H1 (cell line): ENCODE measurements around the gene NEDD4. TPM values are rescaled to one million over a fixed set of nuclear protein-coding genes. Genes with fewer than 3 reads are reported as not detected.

Experiments
- CTCF ChIA-PET: fragments of 300-600 bp; sonication (Branson Sonifier 250); formaldehyde crosslinking; loops from one replicate; lab custom pipeline; 2021; ENCODE audit not compliant: partially characterized antibody; lab: Charles Lee
- POLR2A ChIA-PET: fragments of 300-600 bp; sonication (Branson Sonifier 250); formaldehyde crosslinking; loops from one replicate; lab custom pipeline; 2021; ENCODE audit warnings: inconsistent platforms; ENCODE audit not compliant: partially characterized antibody; lab: Charles Lee
- DNase-seq, 2 experiments: peaks; one replicate each; pipeline versions ENCODE4 v3.0.0 to v3.0.0-alpha.2; 2010 to 2022; ENCODE audit warnings: low spot score in 2 of 2, low read depth in 1 of 2, mixed read lengths in 1 of 2
- FAIRE-seq: peaks from 2 replicates; lab custom pipeline; 2011; peaks lifted over from hg19 to GRCh38; lab: Jason Lieb, UNC
- H2AFZ ChIP-seq: 2 replicates; pipeline ENCODE4 v1.8.1; 2012; ENCODE audit warnings: low read length, inconsistent platforms
- H2AK5ac ChIP-seq: 2 replicates; pipeline ENCODE4 v1.6.1; 2013; ENCODE audit warnings: low read depth, low read length
- H2BK120ac ChIP-seq: replicated peaks from 2 replicates; pipeline ENCODE3; 2013; ENCODE audit warnings: low read depth, low read length, inconsistent platforms
- H2BK12ac ChIP-seq: 2 replicates; pipeline ENCODE4 v1.6.1; 2013; ENCODE audit warnings: low read depth, low read length
- H2BK15ac ChIP-seq: 2 replicates; pipeline ENCODE4 v1.6.1; 2013; ENCODE audit warnings: low read length
- H2BK20ac ChIP-seq: 2 replicates; pipeline ENCODE4 v1.6.1; 2013; ENCODE audit warnings: low read length
- H2BK5ac ChIP-seq: 2 replicates; pipeline ENCODE4 v1.6.1; 2013; ENCODE audit warnings: low read depth, low read length
- H3K14ac ChIP-seq: 2 replicates; pipeline ENCODE4 v1.6.1; 2013; ENCODE audit warnings: inconsistent platforms; ENCODE audit not compliant: insufficient read length
- H3K18ac ChIP-seq: 2 replicates; pipeline ENCODE4 v1.6.1; 2013; ENCODE audit warnings: low read length; ENCODE audit errors: extremely low read depth
- H3K23ac ChIP-seq: 2 replicates; pipeline ENCODE4 v1.6.1; 2013; ENCODE audit warnings: inconsistent platforms; ENCODE audit not compliant: insufficient read length
- H3K23me2 ChIP-seq: 2 replicates; pipeline ENCODE4 v1.6.1; 2013; ENCODE audit warnings: low read depth, low read length
- H3K27ac ChIP-seq: 2 replicates; pipeline ENCODE4 v1.6.1; 2011; ENCODE audit warnings: low read depth, low read length, inconsistent platforms
- H3K27me3 ChIP-seq, 4 experiments: replicated peaks in 1 of 4; 1 replicate in 1 of 4; 2 replicates in 3 of 4; pipeline versions ENCODE4 v1.6.1 to v1.8.1; 2011 to 2013; ENCODE audit warnings: low read length in 3 of 4, mild to moderate bottlenecking in 3 of 4, inconsistent platforms in 2 of 4, mixed read lengths in 2 of 4, moderate library complexity in 1 of 4; ENCODE audit not compliant: control insufficient read depth in 3 of 4, insufficient read depth in 3 of 4; ENCODE audit errors: extremely low read depth in 1 of 4
- H3K36me3 ChIP-seq, 4 experiments: 2 replicates each; pipeline versions ENCODE4 v1.6.1 to v1.8.1; 2011 to 2013; ENCODE audit warnings: mild to moderate bottlenecking in 4 of 4, low read length in 3 of 4, moderate library complexity in 2 of 4, control low read depth in 1 of 4, inconsistent platforms in 1 of 4; ENCODE audit not compliant: insufficient read depth in 4 of 4, control insufficient read depth in 2 of 4
- H3K4ac ChIP-seq: replicated peaks from 2 replicates; pipeline ENCODE3; 2013; ENCODE audit warnings: low read length, low read depth, mixed read lengths, inconsistent platforms; ENCODE audit not compliant: insufficient read length
- H3K4me1 ChIP-seq, 4 experiments: replicated peaks in 1 of 4; 1 replicate in 1 of 4; 2 replicates in 3 of 4; pipeline versions ENCODE4 v1.6.1 to v1.8.1; 2011 to 2013; ENCODE audit warnings: low read length in 3 of 4, inconsistent platforms in 2 of 4, mixed read lengths in 1 of 4; ENCODE audit not compliant: insufficient read depth in 4 of 4, control insufficient read depth in 3 of 4
- H3K4me2 ChIP-seq, 2 experiments: 2 replicates each; pipeline versions ENCODE4 v1.6.1 to v1.8.1; 2011 to 2013; ENCODE audit warnings: low read depth in 2 of 2, low read length in 2 of 2, control low read depth in 1 of 2, inconsistent platforms in 1 of 2, mild to moderate bottlenecking in 1 of 2; ENCODE audit not compliant: insufficient read depth in 1 of 2
- H3K4me3 ChIP-seq, 4 experiments: fragments of 200-600, 300-600 bp in 1 of 4; sonication (generic), shearing (Covaris generic), sonication (Bioruptor Twin) in 1 of 4; 2 replicates each; pipeline versions ENCODE4 v1.5.1 to v1.8.1; 2011 to 2016; ENCODE audit warnings: low read length in 4 of 4, low read depth in 3 of 4, control low read depth in 2 of 4, inconsistent platforms in 2 of 4, mild to moderate bottlenecking in 2 of 4, mixed read lengths in 1 of 4, moderate library complexity in 1 of 4; ENCODE audit not compliant: insufficient read depth in 2 of 4; ENCODE audit errors: extremely low read depth in 1 of 4
- H3K56ac ChIP-seq: replicated peaks from 2 replicates; pipeline ENCODE3; 2013; ENCODE audit warnings: low read depth, mild to moderate bottlenecking, mixed read lengths, low read length, inconsistent platforms; ENCODE audit not compliant: insufficient read length
- H3K79me1 ChIP-seq: 2 replicates; pipeline ENCODE4 v1.6.1; 2013; ENCODE audit warnings: low read depth, low read length, control low read depth
- H3K79me2 ChIP-seq, 2 experiments: 2 replicates each; pipeline versions ENCODE4 v1.6.1 to v1.8.1; 2012 to 2013; ENCODE audit warnings: low read length in 2 of 2, mild to moderate bottlenecking in 2 of 2, inconsistent platforms in 1 of 2; ENCODE audit not compliant: insufficient read depth in 2 of 2, control insufficient read depth in 1 of 2
- H3K9ac ChIP-seq, 4 experiments: replicated peaks in 1 of 4; 1 replicate in 1 of 4; 2 replicates in 3 of 4; pipeline versions ENCODE4 v1.6.1 to v1.8.1; 2011 to 2013; ENCODE audit warnings: low read depth in 3 of 4, low read length in 3 of 4, control low read depth in 2 of 4, mild to moderate bottlenecking in 2 of 4, moderate library complexity in 2 of 4, inconsistent platforms in 1 of 4; ENCODE audit errors: extremely low read depth in 1 of 4
- H3K9me3 ChIP-seq, 2 experiments: 2 replicates each; pipeline versions ENCODE4 v1.6.1 to v1.8.1; 2012 to 2013; ENCODE audit warnings: mild to moderate bottlenecking in 2 of 2, moderate library complexity in 2 of 2, control low read depth in 1 of 2, inconsistent platforms in 1 of 2, low read depth in 1 of 2, low read length in 1 of 2, mixed read lengths in 1 of 2; ENCODE audit not compliant: insufficient read depth in 2 of 2
- H4K20me1 ChIP-seq, 2 experiments: replicated peaks in 1 of 2; 2 replicates each; pipeline versions ENCODE3 to v1.8.1; 2011 to 2013; ENCODE audit warnings: inconsistent platforms in 2 of 2, low read length in 2 of 2, mild to moderate bottlenecking in 1 of 2; ENCODE audit not compliant: insufficient read depth in 2 of 2, control insufficient read depth in 1 of 2
- H4K5ac ChIP-seq: 2 replicates; pipeline ENCODE4 v1.6.1; 2013; ENCODE audit warnings: low read length, low read depth, mixed read lengths, inconsistent platforms; ENCODE audit not compliant: insufficient read length
- H4K8ac ChIP-seq: 2 replicates; pipeline ENCODE4 v1.8.0; 2013; ENCODE audit warnings: mild to moderate bottlenecking, moderate library complexity, low read length, inconsistent platforms; ENCODE audit not compliant: insufficient read depth; ENCODE audit errors: extremely low read depth
- H4K91ac ChIP-seq: replicated peaks from 2 replicates; pipeline ENCODE3; 2013; ENCODE audit warnings: low read length, mixed read lengths, inconsistent platforms; ENCODE audit not compliant: insufficient read length
- CREB1 ChIP-seq: IDR thresholded peaks from 2 replicates; pipeline ENCODE4 v1.6.1; 2012; ENCODE audit warnings: inconsistent platforms
- TBP ChIP-seq: IDR thresholded peaks from 2 replicates; pipeline ENCODE4 v1.6.1; 2011; ENCODE audit warnings: low read depth, low read length, improper control_type of control experiment
- WGBS, 2 experiments: shearing (Covaris generic) in 1 of 2; methylation state at CpG; one replicate each; pipeline versions ENCODE4 v1.1.6 to v1.1.7; 2013 to 2015; ENCODE audit warnings: low lambda C conversion rate in 2 of 2, mixed read lengths in 2 of 2, inconsistent platforms in 1 of 2, low coverage in 1 of 2, missing lambda C conversion rate in 1 of 2; ENCODE audit not compliant: insufficient replicate concordance in 2 of 2, insufficient coverage in 1 of 2, insufficient read length in 1 of 2; ENCODE audit errors: extremely low coverage in 1 of 2, missing lambda C conversion rate in 1 of 2; 5-methylcytosine and 5-hydroxymethylcytosine counted together
- polyA plus RNA-seq, 7 experiments: library from polyadenylated mRNA; depleted of rRNA in 3 of 7; stranded (reverse) in 5 of 7; unstranded in 2 of 7; fragments of >200 nt in 5 of 7; fragments of 200-250 nt in 2 of 7; gene quantifications; 1 replicate in 5 of 7; 2 replicates in 1 of 7; 4 replicates in 1 of 7; pipeline versions ENCODE4 v1.2.1 to v1.2.3, GENCODE V29; 2011 to 2013; ENCODE audit warnings: missing spikeins in 2 of 7, mixed read lengths in 2 of 7
- total RNA-seq: library from RNA; stranded (reverse); fragmentation: NEBNext Ultra II Directional; extraction: Animal tissue kit (Norgen Biotek cat#: 25700); gene quantifications from 2 replicates; pipeline ENCODE4 v1.2.1, GENCODE V29; 2021

Gene NEDD4
- total and polyA plus RNA-seq, 2 of the 8 experiments (the other 6 are each of a cell fraction or from before 2014, with no cell fraction given), result 0.95 to 3.9 TPM

DNA sequence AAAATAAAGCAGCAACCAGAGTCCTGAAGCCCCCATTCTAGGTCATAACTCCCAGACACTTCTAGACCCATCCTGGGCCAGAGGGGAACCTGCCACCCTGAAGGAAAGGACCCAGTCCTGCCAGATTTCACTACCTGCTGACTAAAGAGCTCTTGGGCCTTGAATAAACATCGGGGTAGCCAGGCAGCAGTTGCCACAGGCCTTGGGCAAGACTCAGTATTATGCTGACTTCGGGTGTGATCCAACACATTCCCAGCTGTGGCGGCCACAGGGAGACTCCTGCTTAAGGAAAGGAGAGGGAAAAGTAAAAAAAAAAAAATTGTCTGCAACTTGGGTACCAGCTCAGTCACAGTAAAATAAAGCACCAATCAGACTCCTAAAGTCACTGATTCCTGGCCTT, 23.8 kb downstream of the NEDD4 start:
- no peak overlapping the region for H3K4ac ChIP-seq
- no peak overlapping the region for H3K4me3 ChIP-seq
- TF ChIP-seq TBP (no peak), CREB1 (no peak)
- no peak overlapping the region for H4K8ac ChIP-seq
- H3K4me2 ChIP-seq, result no peak overlapping the region
- WGBS, 2 experiments, result 63% methylated on average over 3 of the region's 3 CpGs; no CpG with 5 or more reads in 1 of the 2 experiments
- no peak overlapping the region for H2BK5ac ChIP-seq
- H2AK5ac ChIP-seq, result no peak overlapping the region
- CTCF ChIA-PET, result interaction anchor here (1.2 kb wide), 1 partner anchor 119 kb away, joined by 4 read pairs; no protein-coding TSS in a partner anchor
- H3K27me3 ChIP-seq, result no peaks in the 10 kb centered on the region
- H2BK120ac ChIP-seq, result no peak overlapping the region
- H3K79me1 ChIP-seq, result no peaks in the 10 kb centered on the region
- DNase-seq, result no peak
- no peak overlapping the region for H3K9ac ChIP-seq
- H3K23me2 ChIP-seq, result no peaks in the 10 kb centered on the region; the same call in 1 of the 2 replicates
- no peak for FAIRE-seq
- no peak overlapping the region for H2BK20ac ChIP-seq
- no peak overlapping the region for H4K91ac ChIP-seq
- H3K23ac ChIP-seq, result no peak overlapping the region
- H2BK15ac ChIP-seq, result no peak overlapping the region
- no peaks in the 10 kb centered on the region for H3K4me1 ChIP-seq
- H2BK12ac ChIP-seq, result no peak overlapping the region
- H3K14ac ChIP-seq, result no peak overlapping the region
- H3K27ac ChIP-seq, result no peak overlapping the region
- H3K18ac ChIP-seq, result no peak overlapping the region
- no peak overlapping the region for H3K56ac ChIP-seq
- no peaks in the 10 kb centered on the region for H4K20me1 ChIP-seq
- H3K9me3 ChIP-seq, result no peaks in the 10 kb centered on the region
- POLR2A ChIA-PET, result no interaction called here
- H2AFZ ChIP-seq, result no peak overlapping the region
- H3K79me2 ChIP-seq, result no peaks in the 10 kb centered on the region
- no peaks in the 10 kb centered on the region for H3K36me3 ChIP-seq
- H4K5ac ChIP-seq, result no peak overlapping the region
